Frontal cortex (tissue), 4 donors: ENCODE measurements around the gene AP5B1. TPM values are rescaled to one million over a fixed set of nuclear protein-coding genes. Genes with fewer than 3 reads are reported as not detected.

ENCODE experiments used
- DNase-seq, 2 donors: peaks; one replicate each; pipeline ENCODE4 v3.0.0; 2012; ENCODE audit warnings: low spot score in 2 of 2
- FAIRE-seq: peaks from 2 replicates; lab custom pipeline; 2012; peaks lifted over from hg19 to GRCh38; lab: Jason Lieb, UNC
- total RNA-seq: library from RNA; depleted of rRNA; stranded (reverse); fragments of >200 nt; gene quantifications from one replicate; pipeline ENCODE4 v1.2.3, GENCODE V29; 2014
- donor health status: control.
- donor health status: control.
- donor health status: control.

AP5B1 gene
- total RNA-seq, 1 donor from 2014 or later = 4.1 TPM

- no peak for FAIRE-seq
- DNase-seq = no peak
Observed at GRCh38 chr11:65803797-65804492, 23.2 kb upstream of the AP5B1 start.

GRCh38 chr11:65802841-65803240 lies 22.1 kb upstream of the AP5B1 start:
- no peak for FAIRE-seq
- DNase-seq = no peak

- FAIRE-seq (no peak), DNase-seq (no peak)
Observed at GRCh38 chr11:65801153-65801987, 20.6 kb upstream of the AP5B1 start.

GRCh38 chr11:65798882-65799281 lies 18.1 kb upstream of the AP5B1 start:
- DNase-seq (no peak), FAIRE-seq (no peak)

- DNase-seq = no peak
- FAIRE-seq = no peak
Observed at GRCh38 chr11:65797711-65798110, 16.9 kb upstream of the AP5B1 start.

GRCh38 chr11:65796726-65797601 lies 16.2 kb upstream of the AP5B1 start:
- FAIRE-seq (no peak), DNase-seq (no peak)

- FAIRE-seq (no peak), DNase-seq (no peak)
Observed at GRCh38 chr11:65794570-65795510, 14.1 kb upstream of the AP5B1 start.

GRCh38 chr11:65793625-65794400 lies 13.0 kb upstream of the AP5B1 start:
- no peak for DNase-seq
- no peak for FAIRE-seq

- no peak for FAIRE-seq
- no peak for DNase-seq
Observed at GRCh38 chr11:65793144-65793581, 12.4 kb upstream of the AP5B1 start.

GRCh38 chr11:65792456-65792855 lies 11.7 kb upstream of the AP5B1 start:
- FAIRE-seq (no peak), DNase-seq (no peak)

GRCh38 chr11:65791719-65792213 lies 11.0 kb upstream of the AP5B1 start:
- no peak for FAIRE-seq
- DNase-seq = no peak

- DNase-seq (no peak), FAIRE-seq (no peak)
Observed at GRCh38 chr11:65790902-65791650, 10.3 kb upstream of the AP5B1 start.

GRCh38 chr11:65790104-65790901 lies 9.5 kb upstream of the AP5B1 start:
- no peak for DNase-seq
- FAIRE-seq = no peak

GRCh38 chr11:65789230-65790103 lies 8.7 kb upstream of the AP5B1 start:
- FAIRE-seq = no peak
- no peak for DNase-seq

- DNase-seq (no peak), FAIRE-seq (no peak)
Observed at GRCh38 chr11:65788821-65789220, 8.0 kb upstream of the AP5B1 start.
